Measurements from ENCODE around the gene KIF12. TPM values are rescaled to one million over a fixed set of nuclear protein-coding genes. Genes with fewer than 3 reads are reported as not detected.

The KIF12 gene
- total and polyA plus RNA-seq, 8 donors, result 40.4 to 605 (median 68.3) TPM

DNA sequence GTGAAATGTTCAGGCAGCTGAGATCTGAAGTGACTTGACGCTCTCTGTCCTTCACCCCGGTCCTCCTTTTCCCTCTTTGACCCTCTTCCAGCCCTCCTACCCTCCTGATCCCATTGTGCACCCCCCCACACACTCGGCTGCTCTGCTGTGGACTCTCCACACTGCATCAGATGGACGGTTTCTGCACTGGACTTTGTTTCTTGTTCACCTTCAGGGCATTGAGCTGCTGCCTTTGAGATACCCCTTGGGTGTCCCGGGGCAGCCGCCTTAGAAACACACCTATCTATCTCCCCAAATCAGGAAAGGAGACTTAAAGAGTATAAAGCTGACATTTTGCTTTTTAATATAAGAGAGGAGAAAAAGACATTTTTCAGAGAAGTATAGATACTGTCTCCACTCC lies 48.4 kb downstream of the KIF12 start:
- intact Hi-C loops (cut with DNase I), result no loop called here
- ATAC-seq (no peak), DNase-seq (no peak), FAIRE-seq (no peak)
- H3K4me1 ChIP-seq, result no peaks in the 10 kb centered on the region
- no peaks in the 10 kb centered on the region for H3K9me3 ChIP-seq
- TF ChIP-seq, protein P1, sequence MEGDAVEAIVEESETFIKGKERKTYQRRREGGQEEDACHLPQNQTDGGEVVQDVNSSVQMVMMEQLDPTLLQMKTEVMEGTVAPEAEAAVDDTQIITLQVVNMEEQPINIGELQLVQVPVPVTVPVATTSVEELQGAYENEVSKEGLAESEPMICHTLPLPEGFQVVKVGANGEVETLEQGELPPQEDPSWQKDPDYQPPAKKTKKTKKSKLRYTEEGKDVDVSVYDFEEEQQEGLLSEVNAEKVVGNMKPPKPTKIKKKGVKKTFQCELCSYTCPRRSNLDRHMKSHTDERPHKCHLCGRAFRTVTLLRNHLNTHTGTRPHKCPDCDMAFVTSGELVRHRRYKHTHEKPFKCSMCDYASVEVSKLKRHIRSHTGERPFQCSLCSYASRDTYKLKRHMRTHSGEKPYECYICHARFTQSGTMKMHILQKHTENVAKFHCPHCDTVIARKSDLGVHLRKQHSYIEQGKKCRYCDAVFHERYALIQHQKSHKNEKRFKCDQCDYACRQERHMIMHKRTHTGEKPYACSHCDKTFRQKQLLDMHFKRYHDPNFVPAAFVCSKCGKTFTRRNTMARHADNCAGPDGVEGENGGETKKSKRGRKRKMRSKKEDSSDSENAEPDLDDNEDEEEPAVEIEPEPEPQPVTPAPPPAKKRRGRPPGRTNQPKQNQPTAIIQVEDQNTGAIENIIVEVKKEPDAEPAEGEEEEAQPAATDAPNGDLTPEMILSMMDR (IDR thresholded peaks at IDR 0.05), result no peak
- H3K27me3 ChIP-seq, result no peaks in the 10 kb centered on the region
- peaks cover 0 to 17% (median 12%) of the 10 kb centered on the region in 3 donors for H3K36me3 ChIP-seq
- 88 to 97% methylated on average over 6 of the region's 6 CpGs for WGBS, 2 donors
- no peak overlapping the region for H3K4me3 ChIP-seq
- H3K27ac ChIP-seq, result no peak overlapping the region

GRCh38 chr9:114050226-114050568 lies 48.9 kb downstream of the KIF12 start:
- no peaks in the 10 kb centered on the region for H3K4me1 ChIP-seq
- no peak overlapping the region for H3K27ac ChIP-seq
- WGBS, 2 donors, result 84 to 92% methylated on average over 11 of the region's 11 CpGs
- H3K27me3 ChIP-seq, result no peaks in the 10 kb centered on the region
- peaks cover 0 to 17% (median 12%) of the 10 kb centered on the region in 3 donors for H3K36me3 ChIP-seq
- DNase-seq, result no peak
- TF ChIP-seq, protein P1 (IDR thresholded peaks at IDR 0.05), result no peak
- intact Hi-C loops (cut with DNase I), result no loop called here
- FAIRE-seq, result no peak
- ATAC-seq, result no peak
- no peaks in the 10 kb centered on the region for H3K9me3 ChIP-seq
- no peak overlapping the region for H3K4me3 ChIP-seq

GRCh38 chr9:114049441-114050225 lies 49.5 kb downstream of the KIF12 start:
- FAIRE-seq, result no peak
- no peak for ATAC-seq
- intact Hi-C loops (cut with DNase I), result no loop called here
- H3K4me3 ChIP-seq, result no peak overlapping the region
- H3K36me3 ChIP-seq, result peaks cover 0 to 17% (median 12%) of the 10 kb centered on the region in 3 donors
- no peaks in the 10 kb centered on the region for H3K4me1 ChIP-seq
- no peak for DNase-seq
- no peaks in the 10 kb centered on the region for H3K9me3 ChIP-seq
- 95% methylated on average over 40 of the region's 40 CpGs for WGBS, 2 donors
- H3K27me3 ChIP-seq, result no peaks in the 10 kb centered on the region
- no peak overlapping the region for H3K27ac ChIP-seq
- TF ChIP-seq, protein P1 (IDR thresholded peaks at IDR 0.05), result no peak

DNA sequence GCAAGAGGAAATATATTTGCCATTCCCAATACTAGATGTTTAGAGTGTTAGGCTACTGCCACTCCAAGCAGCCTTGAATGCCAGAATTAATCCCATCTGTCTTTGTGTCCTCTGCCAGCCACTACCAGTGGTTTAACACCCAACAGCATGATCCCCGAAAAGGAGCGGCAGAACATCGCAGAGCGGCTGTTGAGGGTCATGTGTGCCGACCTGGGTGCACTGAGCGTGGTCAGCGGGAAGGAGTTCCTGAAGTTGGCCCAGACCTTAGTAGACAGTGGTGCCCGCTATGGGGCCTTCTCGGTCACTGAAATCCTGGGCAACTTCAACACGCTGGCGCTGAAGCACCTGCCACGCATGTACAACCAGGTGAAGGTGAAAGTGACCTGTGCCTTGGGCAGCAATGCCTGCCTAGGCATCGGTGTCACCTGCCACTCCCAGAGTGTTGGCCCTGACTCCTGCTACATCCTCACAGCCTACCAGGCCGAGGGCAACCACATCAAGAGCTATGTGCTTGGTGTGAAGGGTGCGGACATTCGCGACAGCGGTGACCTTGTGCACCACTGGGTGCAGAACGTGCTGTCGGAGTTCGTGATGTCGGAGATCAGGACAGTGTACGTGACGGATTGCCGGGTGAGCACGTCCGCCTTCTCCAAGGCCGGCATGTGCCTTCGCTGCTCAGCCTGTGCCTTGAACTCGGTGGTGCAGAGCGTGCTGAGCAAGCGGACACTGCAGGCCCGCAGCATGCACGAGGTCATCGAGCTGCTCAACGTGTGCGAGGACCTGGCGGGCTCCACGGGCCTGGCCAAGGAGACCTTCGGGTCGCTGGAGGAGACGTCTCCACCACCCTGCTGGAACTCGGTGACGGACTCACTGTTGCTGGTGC lies 50.3 kb downstream of the KIF12 start:
- TF ChIP-seq, protein P1 (IDR thresholded peaks at IDR 0.05), result no peak
- no peaks in the 10 kb centered on the region for H3K4me1 ChIP-seq
- FAIRE-seq, result no peak
- 96 to 98% methylated on average over 44 of the region's 44 CpGs for WGBS, 2 donors
- no peaks in the 10 kb centered on the region for H3K27me3 ChIP-seq
- no peak for DNase-seq
- intact Hi-C loops (cut with DNase I), result no loop called here
- H3K9me3 ChIP-seq, result no peaks in the 10 kb centered on the region
- no peak overlapping the region for H3K4me3 ChIP-seq
- no peak for ATAC-seq
- H3K36me3 ChIP-seq, result peaks cover 0 to 17% (median 12%) of the 10 kb centered on the region in 3 donors
- no peak overlapping the region for H3K27ac ChIP-seq
